Astrocyte (in vitro differentiated cells and primary cell): Measurements from ENCODE around the gene DSCAM. TPM values are rescaled to one million over a fixed set of nuclear protein-coding genes. Genes with fewer than 3 reads are reported as not detected.
A peak's percentile ranks its signal among the peaks of the same experiment; 100 is the strongest.

ENCODE experiments used
- DNase-seq: peaks from one replicate; pipeline ENCODE4 v3.0.0-alpha.2; 2010; ENCODE audit warnings: low read depth
- FAIRE-seq: peaks from 2 replicates; lab custom pipeline; 2011; peaks lifted over from hg19 to GRCh38; lab: Jason Lieb, UNC
- H2AFZ ChIP-seq: 2 replicates; pipeline ENCODE4 v1.6.0; 2012; ENCODE audit warnings: low read depth, low read length, inconsistent platforms
- H3K27ac ChIP-seq: 2 replicates; pipeline ENCODE4 v1.5.1; 2011; ENCODE audit warnings: low read depth, low read length, inconsistent platforms
- H3K27me3 ChIP-seq: 2 replicates; pipeline ENCODE4 v1.6.0; 2011; ENCODE audit warnings: low read length, inconsistent platforms; ENCODE audit not compliant: insufficient read depth
- H3K36me3 ChIP-seq: 2 replicates; pipeline ENCODE4 v1.5.1; 2011; ENCODE audit warnings: low read length, inconsistent platforms; ENCODE audit not compliant: insufficient read depth
- H3K4me1 ChIP-seq: 2 replicates; pipeline ENCODE4 v1.5.1; 2011; ENCODE audit warnings: low read length, inconsistent platforms; ENCODE audit not compliant: insufficient read depth
- H3K4me2 ChIP-seq: 2 replicates; pipeline ENCODE4 v1.6.0; 2012; ENCODE audit warnings: low read length, inconsistent platforms
- H3K4me3 ChIP-seq: 2 replicates; pipeline ENCODE4 v1.5.1; 2011; ENCODE audit warnings: low read depth, mild to moderate bottlenecking, low read length, inconsistent platforms; ENCODE audit not compliant: insufficient read depth
- H3K79me2 ChIP-seq: 2 replicates; pipeline ENCODE4 v1.6.0; 2012; ENCODE audit warnings: mild to moderate bottlenecking, low read length, inconsistent platforms; ENCODE audit not compliant: insufficient read depth
- H3K9ac ChIP-seq: 2 replicates; pipeline ENCODE4 v1.6.0; 2012; ENCODE audit warnings: mild to moderate bottlenecking, low read length, inconsistent platforms
- H3K9me3 ChIP-seq: 2 replicates; pipeline ENCODE4 v1.5.1; 2012; ENCODE audit warnings: low read depth, mild to moderate bottlenecking, low read length, inconsistent platforms; ENCODE audit not compliant: insufficient read depth
- H4K20me1 ChIP-seq: 2 replicates; pipeline ENCODE4 v1.6.0; 2012; ENCODE audit warnings: low read length, inconsistent platforms; ENCODE audit not compliant: insufficient read depth
- H3K27ac Mint-ChIP-seq: one replicate; pipeline ENCODE4 v1.8.0; 2021; ENCODE audit warnings: mild to moderate bottlenecking, mixed read lengths; ENCODE audit not compliant: unreplicated experiment
- H3K27me3 Mint-ChIP-seq: one replicate; pipeline ENCODE4 v1.8.0; 2021; ENCODE audit warnings: low read depth, mixed read lengths; ENCODE audit not compliant: unreplicated experiment
- H3K36me3 Mint-ChIP-seq: one replicate; pipeline ENCODE4 v1.8.0; 2021; ENCODE audit warnings: low read depth, mixed read lengths; ENCODE audit not compliant: unreplicated experiment
- H3K4me1 Mint-ChIP-seq: one replicate; pipeline ENCODE4 v1.8.0; 2021; ENCODE audit warnings: low read depth, mixed read lengths; ENCODE audit not compliant: unreplicated experiment
- H3K4me3 Mint-ChIP-seq: one replicate; pipeline ENCODE4 v1.8.0; 2021; ENCODE audit warnings: mild to moderate bottlenecking, moderate library complexity, mixed read lengths; ENCODE audit not compliant: unreplicated experiment
- H3K9me3 Mint-ChIP-seq: one replicate; pipeline ENCODE4 v1.8.0; 2021; ENCODE audit warnings: mild to moderate bottlenecking, mixed read lengths; ENCODE audit not compliant: unreplicated experiment
- EZH2 ChIP-seq: IDR thresholded peaks from 2 replicates; pipeline ENCODE4 v1.6.1; 2012; ENCODE audit warnings: mild to moderate bottlenecking, low read length, inconsistent platforms; ENCODE audit not compliant: insufficient read depth
- total RNA-seq: library from RNA; stranded (reverse); gene quantifications from 2 replicates; pipeline ENCODE4 v1.2.1, GENCODE V29; 2021
- TF ChIP-seq, protein P1 (sequence below): IDR thresholded peaks from 2 replicates; pipeline ENCODE4 v1.5.1; 2011; ENCODE audit warnings: low read depth, mild to moderate bottlenecking, inconsistent platforms, low read length, moderate library complexity; ENCODE audit not compliant: insufficient read depth

The DSCAM gene
- total RNA-seq, 1 donor from 2014 or later = 0.18 TPM

DNA sequence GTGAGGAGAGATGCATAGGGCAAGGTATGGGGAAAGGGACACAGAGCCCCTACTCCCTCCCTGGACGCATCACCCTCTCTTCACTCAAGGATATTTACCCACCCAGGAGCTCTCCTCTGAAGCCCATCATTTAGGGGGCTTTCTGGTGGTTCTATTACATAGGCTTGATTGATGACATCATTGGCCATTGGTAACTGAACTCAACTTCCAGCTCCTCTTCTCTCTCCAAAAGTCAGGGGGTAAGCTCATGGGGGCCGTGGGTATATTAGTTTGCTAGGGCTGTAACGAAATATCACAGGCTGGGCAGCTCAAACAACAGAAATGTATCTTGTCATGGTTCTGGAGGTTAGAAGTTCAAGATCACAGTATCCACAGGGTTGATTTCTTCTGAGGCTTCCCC is 110.8 kb downstream of the DSCAM start:
- Mint-ChIP-seq H3K4me3 (no peak overlapping the region), H3K27ac (no peak overlapping the region), H3K27me3 (peaks cover 3% of the 10 kb centered on the region), H3K4me1 (no peaks in the 10 kb centered on the region), H3K36me3 (no peaks in the 10 kb centered on the region), H3K9me3 (peaks cover 3% of the 10 kb centered on the region)
- TF ChIP-seq, protein P1, sequence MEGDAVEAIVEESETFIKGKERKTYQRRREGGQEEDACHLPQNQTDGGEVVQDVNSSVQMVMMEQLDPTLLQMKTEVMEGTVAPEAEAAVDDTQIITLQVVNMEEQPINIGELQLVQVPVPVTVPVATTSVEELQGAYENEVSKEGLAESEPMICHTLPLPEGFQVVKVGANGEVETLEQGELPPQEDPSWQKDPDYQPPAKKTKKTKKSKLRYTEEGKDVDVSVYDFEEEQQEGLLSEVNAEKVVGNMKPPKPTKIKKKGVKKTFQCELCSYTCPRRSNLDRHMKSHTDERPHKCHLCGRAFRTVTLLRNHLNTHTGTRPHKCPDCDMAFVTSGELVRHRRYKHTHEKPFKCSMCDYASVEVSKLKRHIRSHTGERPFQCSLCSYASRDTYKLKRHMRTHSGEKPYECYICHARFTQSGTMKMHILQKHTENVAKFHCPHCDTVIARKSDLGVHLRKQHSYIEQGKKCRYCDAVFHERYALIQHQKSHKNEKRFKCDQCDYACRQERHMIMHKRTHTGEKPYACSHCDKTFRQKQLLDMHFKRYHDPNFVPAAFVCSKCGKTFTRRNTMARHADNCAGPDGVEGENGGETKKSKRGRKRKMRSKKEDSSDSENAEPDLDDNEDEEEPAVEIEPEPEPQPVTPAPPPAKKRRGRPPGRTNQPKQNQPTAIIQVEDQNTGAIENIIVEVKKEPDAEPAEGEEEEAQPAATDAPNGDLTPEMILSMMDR = no peak
- TF ChIP-seq EZH2 = no peak
- Histone ChIP-seq H3K27me3 (no peaks in the 10 kb centered on the region), H4K20me1 (no peaks in the 10 kb centered on the region), H3K4me3 (no peak overlapping the region), H3K4me2 (no peak overlapping the region), H3K36me3 (no peaks in the 10 kb centered on the region), H3K9ac (no peak overlapping the region), H2AFZ (no peak overlapping the region), H3K27ac (no peak overlapping the region), H3K9me3 (no peaks in the 10 kb centered on the region), H3K79me2 (no peaks in the 10 kb centered on the region), H3K4me1 (no peaks in the 10 kb centered on the region)
- no peak for DNase-seq
- FAIRE-seq = no peak

DNA sequence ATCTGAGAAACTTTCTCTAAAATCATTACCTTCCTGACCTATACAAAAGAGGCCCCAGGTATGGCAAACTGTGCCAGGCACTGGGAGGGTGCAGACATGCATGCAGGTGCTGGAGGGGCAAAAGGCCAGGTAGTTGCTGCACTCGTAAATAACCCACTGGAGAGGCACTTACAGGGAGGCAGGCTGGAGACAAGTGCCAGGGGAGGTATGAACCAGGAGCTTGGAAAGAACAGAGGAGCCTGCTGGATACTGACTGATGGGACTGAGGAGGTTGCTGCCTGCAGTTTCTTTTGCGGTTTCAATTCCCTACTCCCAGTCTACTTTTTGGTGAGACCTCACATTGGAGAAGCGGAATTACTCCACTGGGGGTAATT is 113.9 kb downstream of the DSCAM start:
- H3K9ac ChIP-seq = no peak overlapping the region
- no peaks in the 10 kb centered on the region for H3K79me2 ChIP-seq
- FAIRE-seq (no peak), DNase-seq (no peak)
- Mint-ChIP-seq H3K4me1 (no peaks in the 10 kb centered on the region), H3K36me3 (no peaks in the 10 kb centered on the region), H3K4me3 (no peak overlapping the region), H3K27me3 (peaks cover 3% of the 10 kb centered on the region), H3K27ac (no peak overlapping the region), H3K9me3 (peaks cover 2% of the 10 kb centered on the region)
- TF ChIP-seq EZH2 = no peak
- TF ChIP-seq, protein P1 = no peak
- H3K4me1 ChIP-seq = no peaks in the 10 kb centered on the region
- no peaks in the 10 kb centered on the region for H3K36me3 ChIP-seq
- no peak overlapping the region for H3K27ac ChIP-seq
- no peaks in the 10 kb centered on the region for H3K27me3 ChIP-seq
- H3K4me2 ChIP-seq = no peak overlapping the region
- H2AFZ ChIP-seq = no peak overlapping the region
- no peak overlapping the region for H3K4me3 ChIP-seq
- no peaks in the 10 kb centered on the region for H3K9me3 ChIP-seq
- H4K20me1 ChIP-seq = no peaks in the 10 kb centered on the region

DNA sequence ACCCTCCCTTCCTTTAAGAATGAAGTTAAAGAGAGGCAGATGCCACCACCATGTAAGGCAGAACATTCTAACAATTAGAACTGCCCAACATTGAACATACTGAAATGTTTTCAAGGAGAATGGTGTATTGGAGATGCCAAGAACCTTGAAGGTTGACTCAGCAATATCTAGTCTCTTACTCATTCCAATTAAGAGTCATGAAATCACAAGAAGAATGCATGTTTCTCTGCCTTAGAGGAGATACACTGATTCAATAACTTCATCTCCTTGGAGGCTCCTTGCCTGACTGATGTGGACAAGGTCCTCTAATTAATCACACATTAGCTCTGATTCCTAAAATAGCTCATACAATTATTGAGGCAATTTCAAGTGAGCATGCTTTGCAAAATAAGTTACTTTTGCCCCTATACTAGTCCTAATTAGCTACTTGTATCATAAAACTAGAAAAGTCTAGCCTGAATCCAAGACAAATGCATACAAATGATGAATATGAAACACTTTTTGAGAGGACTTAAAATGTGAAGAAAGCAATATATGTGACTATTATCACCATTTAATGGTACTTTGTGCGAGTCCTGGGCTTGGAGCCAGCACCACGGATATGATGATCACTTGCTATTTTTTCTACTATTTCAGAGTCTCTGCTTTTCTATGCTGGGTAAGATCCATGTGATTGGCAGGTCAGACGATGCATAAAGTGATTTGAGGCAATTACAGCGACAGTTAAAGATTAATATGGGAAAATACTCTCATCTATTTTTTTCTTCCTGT is 114.5 kb downstream of the DSCAM start:
- FAIRE-seq = no peak
- no peaks in the 10 kb centered on the region for H3K36me3 ChIP-seq
- no peak overlapping the region for H3K27ac Mint-ChIP-seq
- H3K4me1 ChIP-seq = no peaks in the 10 kb centered on the region
- no peaks in the 10 kb centered on the region for H4K20me1 ChIP-seq
- peak; percentile 37 for DNase-seq
- TF ChIP-seq, protein P1 = no peak
- TF ChIP-seq EZH2 = no peak
- H3K9ac ChIP-seq = no peak overlapping the region
- H3K4me1 Mint-ChIP-seq = no peaks in the 10 kb centered on the region
- H3K9me3 Mint-ChIP-seq = peaks cover 2% of the 10 kb centered on the region
- no peaks in the 10 kb centered on the region for H3K9me3 ChIP-seq
- no peak overlapping the region for H3K4me3 Mint-ChIP-seq
- no peaks in the 10 kb centered on the region for H3K27me3 ChIP-seq
- H3K27me3 Mint-ChIP-seq = peaks cover 5% of the 10 kb centered on the region
- H3K4me3 ChIP-seq = no peak overlapping the region
- no peaks in the 10 kb centered on the region for H3K36me3 Mint-ChIP-seq
- no peak overlapping the region for H2AFZ ChIP-seq
- H3K4me2 ChIP-seq = no peak overlapping the region
- no peak overlapping the region for H3K27ac ChIP-seq
- no peaks in the 10 kb centered on the region for H3K79me2 ChIP-seq
